Astrocyte (in vitro differentiated cells and primary cell): ENCODE measurements around the gene RNU7-1.

ENCODE experiments used
- CTCF ChIP-seq: IDR thresholded peaks from 2 replicates; pipeline ENCODE4 v1.5.1; 2011; ENCODE audit warnings: low read depth, mild to moderate bottlenecking, inconsistent platforms, low read length, moderate library complexity; ENCODE audit not compliant: insufficient read depth
- EZH2 ChIP-seq: IDR thresholded peaks from 2 replicates; pipeline ENCODE4 v1.6.1; 2012; ENCODE audit warnings: mild to moderate bottlenecking, low read length, inconsistent platforms; ENCODE audit not compliant: insufficient read depth

DNA sequence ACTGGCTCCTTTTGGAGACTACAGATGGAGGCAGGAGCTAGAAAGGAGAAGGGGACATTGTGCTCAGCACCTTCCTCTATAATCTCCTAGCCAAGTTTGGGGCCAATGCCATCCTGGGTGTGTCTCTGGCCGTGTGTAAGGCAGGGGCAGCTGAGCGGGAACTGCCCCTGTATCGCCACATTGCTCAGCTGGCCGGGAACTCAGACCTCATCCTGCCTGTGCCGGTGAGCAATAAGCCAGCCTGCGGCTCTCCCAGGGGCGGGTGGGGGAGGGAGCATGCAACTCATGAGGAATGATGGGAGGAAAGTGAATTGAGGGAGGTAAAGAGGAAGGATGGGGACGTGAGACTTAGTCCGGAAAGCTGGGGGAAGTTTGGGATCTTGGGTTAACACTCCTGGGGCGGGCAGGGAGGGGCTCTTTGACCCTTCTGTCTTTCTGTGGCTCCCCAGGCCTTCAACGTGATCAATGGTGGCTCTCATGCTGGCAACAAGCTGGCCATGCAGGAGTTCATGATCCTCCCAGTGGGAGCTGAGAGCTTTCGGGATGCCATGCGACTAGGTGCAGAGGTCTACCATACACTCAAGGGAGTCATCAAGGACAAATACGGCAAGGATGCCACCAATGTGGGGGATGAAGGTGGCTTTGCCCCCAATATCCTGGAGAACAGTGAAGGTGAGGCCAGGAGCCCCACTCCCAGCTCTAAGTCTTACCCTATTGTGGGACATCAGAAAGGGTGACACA is 26.0 kb upstream of the RNU7-1 start:
- TF ChIP-seq CTCF: no peak
- TF ChIP-seq EZH2: no peak
